Left hindlimb (tissue), 1 donor: ENCODE measurements around the gene AOPEP.

Experiments used
- DNase-seq: peaks from one replicate; pipeline ENCODE4 v3.0.0-alpha.2; 2018

Gene AOPEP

DNA sequence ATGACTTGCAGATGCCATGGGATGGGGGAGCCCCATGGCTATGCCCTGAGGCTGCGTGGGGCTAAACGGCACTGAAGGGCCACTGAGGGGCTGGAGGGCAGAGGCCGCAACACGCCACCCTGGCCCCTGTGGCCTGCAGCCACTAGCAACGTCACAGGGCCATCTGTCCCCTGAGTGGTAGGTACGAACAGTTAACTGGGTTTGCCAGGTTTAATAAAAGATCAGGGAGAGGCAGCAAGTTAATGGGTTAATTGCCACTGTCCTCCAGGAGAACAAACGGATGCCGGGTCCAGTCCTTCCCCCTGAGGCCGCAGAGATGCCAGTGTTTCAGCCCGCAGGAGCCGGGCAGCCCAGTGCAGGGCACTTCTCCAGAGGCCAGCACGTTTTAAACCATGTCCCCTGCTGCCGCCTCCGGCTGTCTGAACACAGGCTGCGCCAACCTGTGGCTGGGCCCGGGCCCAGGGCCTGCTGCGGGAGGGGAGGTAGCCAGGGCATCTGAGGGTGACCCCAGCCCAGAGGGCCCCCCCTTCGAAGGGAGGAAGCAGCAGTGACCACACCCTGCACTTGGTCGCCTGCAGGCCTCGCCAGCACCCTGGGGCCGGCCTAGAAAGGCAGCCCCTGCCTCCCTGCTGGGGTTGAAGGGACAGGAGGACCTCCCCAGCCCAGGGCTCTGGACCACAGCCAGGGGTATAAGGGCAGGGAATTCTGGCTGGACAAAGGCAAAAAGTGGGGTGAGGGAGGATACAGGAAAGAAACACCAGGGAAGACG, 363.7 kb downstream of the AOPEP start:
- peak; percentile 65 for DNase-seq

DNA sequence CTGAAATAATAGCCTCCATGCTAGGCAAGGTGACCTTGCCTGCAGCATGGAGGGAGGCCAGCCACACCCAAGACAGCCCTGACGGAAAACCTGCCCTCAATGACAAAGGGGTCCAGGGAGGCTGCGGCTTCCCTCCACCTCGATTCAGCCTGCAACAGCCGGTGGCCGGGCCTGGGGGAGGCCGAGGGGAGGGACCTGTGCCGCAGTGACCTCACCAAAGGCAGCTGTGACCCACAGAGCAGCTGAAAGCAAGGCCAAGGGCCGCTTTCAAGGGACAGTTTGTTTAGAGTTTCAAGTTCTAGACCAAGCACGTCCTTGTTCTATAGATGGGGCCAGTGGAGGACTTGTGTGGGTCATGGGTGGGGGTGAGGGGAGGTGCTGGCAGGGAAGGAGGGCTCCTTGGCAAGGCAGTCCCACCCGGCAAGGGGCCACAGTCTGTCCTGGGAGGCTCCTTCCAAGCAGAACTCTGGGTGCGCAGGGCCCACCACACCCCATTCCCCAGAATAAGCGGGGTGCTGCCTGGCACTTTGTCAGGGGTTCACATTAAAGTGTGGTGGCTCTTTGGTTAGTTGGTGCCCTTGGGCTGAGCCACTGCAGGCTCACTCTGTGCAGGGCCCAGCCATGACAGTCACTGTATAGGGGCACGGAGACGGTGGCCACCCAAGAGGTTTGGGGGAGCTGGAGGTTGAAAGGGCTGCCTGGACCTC, 364.5 kb downstream of the AOPEP start:
- peak; percentile 65 for DNase-seq

DNA sequence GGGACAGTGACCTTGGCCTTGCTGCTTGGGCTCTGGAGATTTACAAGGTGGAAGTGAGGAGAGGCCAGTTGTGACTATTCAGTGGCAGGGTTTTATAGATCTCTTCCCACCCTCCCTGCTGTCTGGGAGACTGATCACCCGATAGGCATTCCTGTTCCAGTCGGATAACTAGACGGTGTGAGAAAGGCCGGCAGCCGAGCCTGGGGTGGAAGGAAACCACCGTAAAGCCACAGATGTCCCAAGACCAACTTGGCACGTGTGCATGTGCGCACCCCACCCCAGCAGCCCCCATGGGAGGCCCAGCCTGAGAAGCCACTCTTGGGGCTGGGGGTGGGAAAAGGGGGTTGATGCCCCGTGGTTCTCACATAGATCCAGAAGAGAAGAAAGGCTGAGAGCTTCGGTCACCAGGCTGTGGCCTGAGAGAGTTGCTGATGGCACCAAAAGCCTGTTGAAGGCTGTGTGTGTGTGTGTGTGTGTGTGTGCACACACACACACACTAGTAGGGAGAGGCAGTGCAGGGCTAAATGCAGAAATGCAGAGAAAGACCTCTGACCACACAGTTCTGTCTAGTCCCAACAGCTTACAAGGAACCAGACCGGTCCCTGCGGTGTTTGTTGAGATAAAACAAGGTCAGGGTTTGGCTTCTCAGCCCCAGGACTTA, 365.2 kb downstream of the AOPEP start:
- peak; percentile 60 for DNase-seq

DNA sequence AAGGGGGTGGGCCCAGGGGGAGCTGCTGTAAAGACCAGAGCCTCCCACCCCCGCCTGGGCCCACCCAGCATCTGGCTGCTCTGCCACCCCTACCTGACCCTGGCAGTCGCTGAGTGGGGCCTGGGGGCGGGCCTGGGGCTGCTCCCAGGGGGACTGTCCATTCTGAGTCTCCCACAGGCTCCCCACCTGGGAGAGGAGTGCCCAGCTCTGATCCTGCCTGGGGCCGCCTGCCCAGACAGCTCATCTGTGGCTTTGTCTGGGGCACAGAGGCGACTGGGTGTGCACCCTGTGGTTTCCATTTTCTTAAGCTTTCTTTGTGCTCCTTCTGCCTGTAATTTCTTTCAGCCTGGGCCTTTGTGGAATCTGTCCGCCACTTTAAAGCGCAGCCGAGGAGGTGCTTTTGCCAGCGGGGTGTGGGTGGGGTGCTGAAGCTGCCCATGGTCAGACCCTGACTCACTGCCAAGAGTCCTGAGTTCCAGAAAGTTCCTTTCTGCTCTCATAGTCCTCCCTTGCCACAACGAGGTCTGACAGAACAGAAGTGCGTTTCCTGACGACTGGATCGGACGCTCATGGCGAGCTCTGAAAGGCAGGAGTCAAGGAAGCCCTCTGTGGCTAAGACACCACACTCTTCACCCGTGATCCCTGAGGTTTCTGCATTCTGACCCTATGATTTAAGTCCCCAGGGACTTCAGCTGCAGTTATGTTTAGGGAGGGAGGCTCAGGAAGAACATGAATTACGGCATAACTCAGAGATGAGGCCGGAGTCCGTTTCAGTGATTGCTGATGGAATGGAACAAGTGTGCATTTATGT, 366.0 kb downstream of the AOPEP start:
- peak; percentile 78 for DNase-seq

DNA sequence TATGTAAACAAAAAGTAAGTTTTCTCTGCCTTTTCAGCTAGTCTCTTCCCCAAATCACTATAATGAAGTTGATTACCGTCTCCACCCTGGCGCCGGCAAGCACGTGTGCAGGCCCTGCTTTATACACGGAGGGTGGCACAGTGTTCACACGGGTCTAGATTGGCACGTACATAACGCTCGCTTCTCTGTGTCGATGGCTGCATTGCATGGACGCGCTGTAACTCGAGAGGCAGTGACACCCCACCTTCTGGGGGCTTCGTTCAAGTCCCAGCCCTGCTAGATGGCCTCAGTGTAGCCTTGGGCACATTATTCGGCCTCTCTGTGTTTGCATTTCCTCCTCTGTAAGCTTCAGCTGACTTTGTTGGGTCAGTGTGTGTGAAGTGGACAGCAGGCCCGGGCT, 367.1 kb downstream of the AOPEP start:
- DNase-seq: no peak

DNA sequence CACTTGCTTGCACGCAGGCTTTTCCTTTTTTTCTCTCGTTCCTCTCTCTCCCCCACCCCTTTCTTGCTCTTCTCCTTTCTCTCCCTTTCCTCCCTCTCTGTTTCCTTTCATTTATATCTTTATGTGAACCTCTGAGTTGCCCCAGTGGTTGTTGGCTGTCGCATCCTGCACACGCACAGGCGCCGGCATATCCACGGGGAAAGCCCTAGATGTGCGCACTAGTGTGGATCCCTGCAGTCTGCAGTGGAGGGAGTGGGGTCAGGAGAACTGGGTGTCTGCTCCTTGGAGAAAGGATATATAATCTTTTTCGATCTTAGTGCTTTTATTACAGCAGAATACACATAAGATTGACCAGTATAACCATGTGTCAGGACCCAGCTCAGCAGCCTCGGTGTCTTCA, 367.5 kb downstream of the AOPEP start:
- DNase-seq: no peak

DNA sequence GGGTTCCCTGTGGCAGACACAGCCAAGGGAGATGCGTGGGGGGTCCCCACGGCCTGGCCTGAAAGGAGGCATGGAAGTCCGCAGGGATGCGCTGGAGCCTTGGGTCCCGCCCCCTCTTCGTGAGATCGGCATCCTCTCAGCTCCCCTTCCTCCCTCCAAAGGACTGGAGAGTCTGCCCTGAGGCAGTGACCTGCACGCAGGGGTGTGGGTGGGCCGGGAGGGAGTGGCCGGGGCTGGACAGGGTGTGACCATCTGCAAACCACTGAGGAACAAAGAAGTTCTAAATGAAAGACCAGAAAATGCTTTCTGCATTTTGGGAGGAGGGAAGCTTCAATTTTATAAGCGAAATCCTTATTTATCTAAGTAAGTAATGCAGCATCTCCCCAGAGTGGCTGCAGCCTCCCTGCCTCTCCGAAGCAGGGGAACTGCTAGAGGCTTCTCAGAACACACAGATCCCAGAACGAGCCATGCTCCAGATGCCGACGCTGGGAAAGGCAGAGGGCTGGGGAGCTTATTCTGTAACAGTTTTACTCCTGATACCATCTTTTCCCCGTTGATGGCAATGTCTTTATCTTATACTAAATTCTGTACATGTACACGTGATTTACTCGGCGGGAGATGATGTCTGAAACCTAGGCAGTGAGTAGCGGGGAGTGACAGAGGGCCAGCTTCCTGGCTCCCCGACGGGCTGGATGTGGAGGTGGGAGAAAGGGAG, 369.3 kb downstream of the AOPEP start:
- no peak for DNase-seq

DNA sequence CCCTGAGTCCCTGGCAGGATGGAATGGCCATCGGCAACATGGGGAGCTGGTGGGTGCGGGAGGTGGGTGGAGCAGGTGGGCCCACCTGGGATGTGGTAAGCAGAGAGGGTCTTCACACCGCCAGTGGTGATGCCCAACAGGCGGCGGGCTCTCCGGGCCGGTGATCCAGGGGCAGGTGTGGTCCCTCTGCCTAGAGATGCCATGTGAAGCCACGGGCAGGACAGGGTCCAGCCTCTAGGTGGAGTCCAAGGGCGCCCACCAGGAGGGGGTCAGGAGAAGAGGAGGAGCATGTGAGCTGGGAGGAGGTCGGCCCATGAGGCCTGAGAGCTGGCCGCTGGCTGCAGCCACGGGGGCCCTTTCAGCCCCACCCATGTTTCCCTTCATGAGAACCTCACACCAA, 369.9 kb downstream of the AOPEP start:
- no peak for DNase-seq

DNA sequence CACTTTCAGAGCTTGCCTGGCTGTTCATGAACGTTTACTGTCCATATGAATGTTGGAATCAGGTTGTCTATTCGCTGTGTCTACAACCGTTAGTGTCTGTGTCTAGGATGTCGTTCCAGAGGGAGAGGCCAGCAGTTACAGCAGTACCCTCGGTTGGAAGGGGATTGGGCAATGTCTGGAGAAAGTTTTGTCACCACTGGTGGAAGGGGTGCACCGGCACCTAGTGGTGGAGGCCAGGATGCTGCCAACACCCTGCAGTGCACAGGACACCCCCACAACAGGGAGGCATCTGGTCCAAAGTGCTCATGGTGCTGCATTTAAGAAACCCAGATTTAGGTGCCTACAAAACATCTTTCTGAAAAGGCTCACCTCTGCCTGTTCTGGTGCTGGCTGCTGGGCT, 370.3 kb downstream of the AOPEP start:
- no peak for DNase-seq

DNA sequence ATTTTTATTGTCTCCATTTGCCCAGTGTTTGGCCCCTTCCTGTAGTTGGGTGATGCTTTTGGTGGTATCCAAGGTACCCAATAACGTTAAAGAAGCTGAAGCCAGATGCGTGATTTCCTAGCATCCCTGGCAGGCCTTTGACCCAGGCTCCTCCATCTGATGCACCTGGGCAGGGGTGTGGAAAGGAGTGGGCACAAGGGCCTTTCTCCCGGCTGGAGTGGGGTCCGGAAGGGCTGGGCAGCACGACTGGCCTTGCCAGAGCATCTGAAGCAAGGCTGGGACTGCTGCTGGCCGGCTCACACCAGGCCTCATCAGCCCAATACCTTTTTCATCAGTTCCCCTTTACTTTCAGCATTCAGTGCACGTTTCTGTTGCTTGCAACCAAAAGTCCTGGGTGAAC, 370.8 kb downstream of the AOPEP start:
- no peak for DNase-seq

DNA sequence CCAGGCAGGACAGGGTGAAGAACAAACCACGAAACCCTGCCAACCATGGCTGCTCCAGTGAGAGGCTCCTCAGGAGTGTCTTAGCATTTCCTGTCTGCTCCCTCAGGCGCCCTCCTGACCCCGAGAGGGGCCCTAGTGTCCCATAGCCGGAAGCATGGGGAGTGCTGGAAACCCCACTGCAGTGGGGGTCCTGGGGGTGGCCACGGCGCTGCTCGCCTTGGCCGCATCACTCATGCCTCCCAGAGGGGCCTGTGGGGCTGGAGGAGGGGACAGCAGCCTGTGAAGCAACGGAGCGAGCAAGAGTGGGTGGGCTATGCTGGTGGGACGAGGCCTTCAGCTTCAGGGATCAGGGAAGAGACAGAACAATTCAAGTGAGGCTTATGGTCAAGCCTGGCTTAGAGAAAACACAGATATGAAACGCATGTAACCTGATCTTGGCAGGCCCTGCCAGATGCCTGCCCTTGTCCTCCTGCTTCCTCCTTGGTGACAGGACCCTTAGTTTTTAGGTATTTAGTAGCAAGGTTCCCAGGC, 372.0 kb downstream of the AOPEP start:
- DNase-seq: no peak

DNA sequence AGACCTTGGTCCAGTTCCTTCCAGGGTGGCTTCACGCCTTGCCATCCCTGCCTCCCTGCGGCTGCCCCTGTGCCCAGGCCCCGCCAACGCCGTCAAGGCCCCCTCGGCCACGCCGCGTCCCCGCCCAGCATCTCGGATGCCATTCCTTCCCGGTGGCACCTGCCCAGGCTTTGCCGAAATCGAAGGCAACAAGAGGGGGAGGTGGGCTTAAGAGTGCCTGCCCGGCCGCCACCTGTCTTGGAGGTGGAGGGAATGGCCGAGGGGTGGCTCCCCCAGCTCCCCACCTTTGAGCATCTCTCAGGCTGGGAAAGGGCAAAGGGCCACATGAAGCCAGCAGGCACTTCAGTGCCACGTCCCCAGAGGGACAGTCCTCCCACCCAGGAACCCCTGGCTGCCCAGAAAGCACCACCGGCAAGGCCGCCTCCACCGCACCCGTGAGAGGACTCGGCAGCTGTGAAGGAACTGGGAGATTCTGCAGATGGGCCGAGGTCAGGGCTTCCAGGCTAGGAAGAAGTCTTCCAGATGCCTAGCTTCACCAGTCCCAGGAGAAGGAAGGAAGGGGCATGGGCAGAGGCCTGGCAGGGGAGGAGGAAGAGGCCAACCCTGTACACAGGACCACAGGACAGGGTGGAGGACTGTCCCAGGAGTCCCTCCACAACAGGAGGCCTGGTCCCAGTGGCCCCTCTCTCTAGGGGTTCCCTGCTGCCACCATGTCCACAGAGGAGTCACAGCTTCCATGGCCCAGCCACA, 373.0 kb downstream of the AOPEP start:
- no peak for DNase-seq

DNA sequence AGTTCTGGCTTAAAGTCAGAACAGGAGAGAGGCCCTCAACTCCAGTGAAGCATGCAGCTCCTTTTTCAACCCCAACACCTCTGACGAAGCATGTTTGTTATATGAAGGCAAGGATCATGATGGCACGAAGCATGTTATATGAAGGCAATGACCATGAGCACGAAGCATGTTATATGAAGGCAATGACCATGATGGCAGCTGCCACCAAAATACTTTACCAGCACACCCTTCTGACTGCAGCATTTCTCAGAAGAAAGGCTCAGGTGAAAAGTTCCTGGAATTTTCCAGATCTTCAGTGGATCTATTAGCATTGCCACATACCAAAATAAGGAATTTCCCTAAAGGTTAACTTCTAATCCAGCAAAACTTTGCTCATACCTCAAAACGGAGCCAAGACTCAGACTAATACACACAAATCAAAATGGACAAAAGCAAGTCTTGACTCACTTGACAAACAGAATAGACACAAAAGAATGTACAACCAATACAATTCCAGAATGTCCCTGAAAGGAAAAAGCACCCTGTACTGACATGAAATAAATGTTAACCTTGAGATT, 373.6 kb downstream of the AOPEP start:
- no peak for DNase-seq

DNA sequence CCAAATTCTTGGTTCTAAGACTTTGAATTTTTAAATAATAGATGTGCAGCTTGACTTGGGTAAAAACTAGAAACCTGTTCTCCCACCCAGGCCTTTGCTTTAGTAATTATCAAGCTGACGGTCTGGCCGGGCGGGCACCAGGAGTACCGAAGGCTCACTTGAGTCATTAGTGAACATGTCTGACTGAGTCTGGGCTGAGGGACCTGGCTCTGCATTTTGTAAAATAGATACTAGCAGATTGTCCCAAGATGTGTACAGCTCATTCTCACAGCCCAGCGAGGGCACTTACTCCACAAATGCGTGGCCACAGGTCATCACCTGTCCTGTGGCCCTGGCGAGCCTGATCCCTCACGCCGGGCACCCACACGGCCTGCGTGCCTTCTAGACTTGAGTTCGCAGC, 374.8 kb downstream of the AOPEP start:
- DNase-seq: no peak

DNA sequence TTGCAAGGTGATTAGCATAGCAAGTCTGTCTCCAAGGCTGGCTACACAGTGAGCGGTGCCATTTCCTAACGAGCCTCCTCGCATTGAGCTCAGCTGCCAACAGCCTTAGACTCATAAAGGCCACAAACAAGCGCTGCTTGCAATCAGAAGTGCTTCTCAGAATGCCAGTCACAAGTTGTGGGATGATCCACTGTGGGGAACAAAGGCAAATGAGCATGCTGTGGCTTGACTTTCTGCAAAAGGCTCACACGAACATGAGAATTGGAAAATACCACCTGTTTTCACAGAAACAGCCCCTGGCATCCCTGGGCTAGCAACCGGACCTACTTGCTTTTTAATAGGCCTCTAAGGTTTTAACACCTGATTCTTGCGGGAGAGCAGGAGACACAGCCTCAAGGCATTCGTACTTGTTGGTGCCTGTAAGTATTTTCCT, 375.5 kb downstream of the AOPEP start:
- DNase-seq: no peak

DNA sequence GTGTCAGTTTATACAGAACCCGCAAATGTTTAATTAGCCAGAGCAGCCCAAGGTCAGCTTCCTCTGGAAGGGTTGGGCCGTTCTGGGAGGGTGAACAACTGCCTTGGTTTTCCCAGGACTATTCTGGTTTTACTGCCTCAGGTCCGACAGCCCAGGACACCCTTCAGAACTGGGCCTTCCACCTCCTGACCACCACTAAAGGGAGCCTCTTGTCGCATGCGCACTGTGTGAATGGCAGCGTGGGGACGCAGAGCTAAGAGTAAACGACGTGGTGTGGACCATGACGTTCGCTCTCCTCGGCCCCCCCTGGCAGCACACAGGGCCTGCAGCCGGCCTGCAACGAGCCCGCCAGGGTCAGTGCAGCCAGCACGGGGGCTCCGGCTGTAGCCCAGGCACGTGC, 376.1 kb downstream of the AOPEP start:
- no peak for DNase-seq

DNA sequence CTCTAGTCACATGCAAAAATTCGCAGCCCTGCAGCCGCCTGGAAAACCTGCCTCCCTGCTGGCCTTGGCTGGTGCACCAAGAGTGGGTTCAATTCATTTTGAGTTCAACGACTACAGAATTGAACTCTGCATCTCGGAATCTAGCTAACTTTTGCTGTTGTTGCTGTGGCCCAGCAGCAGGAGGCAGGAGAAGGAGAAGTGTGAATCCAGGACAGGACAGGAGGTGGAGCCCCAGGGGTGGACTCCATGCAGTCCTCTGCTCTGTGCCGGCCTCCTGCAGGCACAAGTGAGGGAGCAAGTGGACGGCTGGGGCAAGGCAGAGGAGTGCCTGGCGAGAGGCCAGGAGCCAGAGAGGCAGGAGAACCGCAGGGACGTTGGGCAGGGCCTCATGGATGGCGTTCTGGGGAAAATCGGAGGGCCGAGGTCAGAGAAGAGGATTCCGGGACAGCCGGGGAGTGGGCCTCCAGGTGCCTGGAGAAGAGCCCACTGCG, 376.8 kb downstream of the AOPEP start:
- no peak for DNase-seq

DNA sequence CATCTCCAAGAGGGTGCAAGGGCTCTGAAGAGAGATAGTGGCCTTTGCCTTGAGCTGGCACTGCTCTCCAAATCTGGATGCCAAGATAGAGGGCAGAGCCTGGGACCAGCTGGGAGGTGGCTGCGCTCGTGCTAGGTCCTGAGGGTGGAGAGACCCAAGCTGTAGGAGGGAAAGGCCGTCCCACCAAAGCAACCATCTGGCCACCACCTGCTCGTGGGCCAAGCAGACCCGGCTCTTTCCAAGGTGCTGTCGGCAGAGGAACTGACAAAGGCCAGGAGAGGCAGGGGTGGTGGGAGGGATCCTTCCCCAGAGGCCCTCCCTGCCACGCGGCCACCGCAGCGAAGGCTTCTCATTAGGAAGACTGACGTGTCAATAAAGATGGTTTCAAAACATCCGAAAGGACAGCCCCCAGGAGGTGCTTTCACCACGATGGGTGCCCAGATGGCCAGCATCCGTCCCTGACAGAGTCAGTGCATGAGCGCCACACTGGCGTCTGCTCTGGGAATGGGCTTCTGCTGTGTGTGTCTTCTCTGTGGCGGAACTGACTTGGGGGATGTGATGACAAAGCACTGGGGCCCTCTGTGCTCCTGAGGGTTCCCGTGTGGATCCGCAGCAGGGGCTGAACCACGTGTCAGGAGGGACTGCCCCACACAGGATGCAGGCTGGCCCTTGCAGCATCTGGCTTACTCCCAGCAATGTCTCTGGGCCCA, 377.5 kb downstream of the AOPEP start:
- DNase-seq: no peak

DNA sequence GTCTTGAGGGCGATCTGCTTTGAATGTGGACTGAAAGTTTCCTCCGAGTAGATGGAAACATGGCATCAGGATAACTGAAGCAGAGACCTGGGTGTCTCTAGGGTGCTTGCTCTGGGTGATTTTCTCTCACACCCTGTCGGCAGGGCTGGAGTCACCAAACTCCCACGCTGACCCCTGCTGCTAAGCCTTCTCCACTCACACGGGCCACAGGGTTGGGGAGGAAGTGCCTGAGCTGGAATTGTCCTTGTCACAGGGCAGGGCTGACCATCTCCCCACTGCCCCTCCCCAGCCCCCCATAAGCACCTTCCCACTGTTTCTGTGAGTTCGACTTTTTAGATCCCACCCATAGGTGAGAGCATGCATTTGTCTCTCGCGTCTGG, 378.1 kb downstream of the AOPEP start:
- DNase-seq: no peak

DNA sequence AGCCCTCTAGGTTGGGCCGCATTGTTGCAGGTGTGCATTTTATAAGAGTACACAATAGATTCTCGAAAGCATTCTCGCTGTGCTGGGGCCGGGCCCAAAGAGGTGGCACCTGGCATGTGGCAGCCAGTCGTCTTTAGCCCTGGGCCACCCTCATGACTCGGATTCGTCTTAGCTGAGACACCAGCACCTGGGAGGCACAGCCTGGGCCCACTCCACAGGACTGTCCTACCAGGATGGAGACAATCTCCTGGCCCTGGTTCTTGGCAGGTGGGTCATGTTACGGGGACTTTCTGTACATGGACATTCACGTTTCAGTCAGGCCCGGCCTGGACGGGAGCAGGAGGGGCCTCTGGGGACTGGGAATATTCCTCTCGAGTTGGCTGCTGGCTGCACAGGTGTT, 378.5 kb downstream of the AOPEP start:
- DNase-seq: no peak
